ENCODE data around the gene CXADR.

DNA sequence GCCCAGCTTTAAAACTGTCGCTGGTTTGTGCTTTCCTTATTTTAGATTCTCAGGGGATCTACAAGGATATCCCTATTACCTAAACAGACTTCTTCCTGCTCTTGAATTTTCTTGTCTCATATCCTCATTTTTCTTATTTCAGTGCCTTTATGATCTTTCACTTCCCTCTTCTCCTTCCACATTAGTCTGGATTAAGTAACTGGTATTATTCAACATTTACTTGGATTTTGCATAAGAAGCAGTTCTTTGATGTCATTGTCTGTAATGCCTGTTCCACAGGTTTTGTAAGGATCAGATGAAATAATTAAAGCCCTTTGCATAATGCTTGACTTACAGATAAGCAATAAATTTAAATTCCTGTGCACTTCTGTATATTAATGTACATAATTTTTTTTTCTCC, 26.5 kb downstream of the CXADR start:
- TF ChIP-seq CTCF (conservative IDR thresholded peaks at IDR 0.05; ENCODE audit: low read length) = no peak
- no peak for TF ChIP-seq EZH2phosphoT487 (IDR thresholded peaks at IDR 0.05; ENCODE audit: borderline replicate concordance)
